Measurements from ENCODE around the gene IL1R1. TPM values are rescaled to one million over a fixed set of nuclear protein-coding genes. Genes with fewer than 3 reads are reported as not detected.

Gene IL1R1
- total RNA-seq, 1 donor from 2014 or later: 8.7 TPM

- Histone ChIP-seq H3K27me3 (ENCODE audit: control insufficient read depth, insufficient read depth, low read length) (no peaks in the 10 kb centered on the region), H3K36me3 (ENCODE audit: control insufficient read depth, insufficient read depth, low read length) (no peaks in the 10 kb centered on the region), H3K4me3 (ENCODE audit: low read depth, low read length) (no peak overlapping the region)
- TF ChIP-seq CTCF (IDR thresholded peaks at IDR 0.05; ENCODE audit: insufficient read depth, low read length, poor library complexity, severe bottlenecking): no peak
- no peak for DNase-seq (ENCODE audit: low read depth)
These were observed 4.2 kb upstream of the IL1R1 start for GRCh38 chr2:102138331-102138730.

GRCh38 chr2:102139851-102140250, 2.7 kb upstream of the IL1R1 start:
- no peak for DNase-seq (ENCODE audit: low read depth)
- no peak overlapping the region for H3K4me3 ChIP-seq (ENCODE audit: low read depth, low read length)
- no peaks in the 10 kb centered on the region for H3K36me3 ChIP-seq (ENCODE audit: control insufficient read depth, insufficient read depth, low read length)
- H3K27me3 ChIP-seq (ENCODE audit: control insufficient read depth, insufficient read depth, low read length): no peaks in the 10 kb centered on the region
- TF ChIP-seq CTCF (IDR thresholded peaks at IDR 0.05; ENCODE audit: insufficient read depth, low read length, poor library complexity, severe bottlenecking): no peak

- Histone ChIP-seq H3K4me3 (ENCODE audit: low read depth, low read length) (no peak overlapping the region), H3K27me3 (ENCODE audit: control insufficient read depth, insufficient read depth, low read length) (no peaks in the 10 kb centered on the region), H3K36me3 (ENCODE audit: control insufficient read depth, insufficient read depth, low read length) (peaks cover 1% of the 10 kb centered on the region)
- TF ChIP-seq CTCF (IDR thresholded peaks at IDR 0.05; ENCODE audit: insufficient read depth, low read length, poor library complexity, severe bottlenecking): no peak
- no peak for DNase-seq (ENCODE audit: low read depth)
These were observed 2.2 kb upstream of the IL1R1 start for GRCh38 chr2:102140377-102140776.

GRCh38 chr2:102141011-102141943, 1.3 kb upstream of the IL1R1 start:
- Histone ChIP-seq H3K36me3 (ENCODE audit: control insufficient read depth, insufficient read depth, low read length) (peaks cover 4% of the 10 kb centered on the region), H3K4me3 (ENCODE audit: low read depth, low read length) (peak overlapping the region; percentile 59), H3K27me3 (ENCODE audit: control insufficient read depth, insufficient read depth, low read length) (no peaks in the 10 kb centered on the region)
- TF ChIP-seq CTCF (IDR thresholded peaks at IDR 0.05; ENCODE audit: insufficient read depth, low read length, poor library complexity, severe bottlenecking): no peak
- DNase-seq (ENCODE audit: low read depth): no peak

GRCh38 chr2:102142829-102143449, 393 bp downstream of the IL1R1 start:
- no peak for TF ChIP-seq CTCF (IDR thresholded peaks at IDR 0.05; ENCODE audit: insufficient read depth, low read length, poor library complexity, severe bottlenecking)
- Histone ChIP-seq H3K36me3 (ENCODE audit: control insufficient read depth, insufficient read depth, low read length) (peaks cover 6% of the 10 kb centered on the region), H3K4me3 (ENCODE audit: low read depth, low read length) (peak overlapping the region; percentile 59), H3K27me3 (ENCODE audit: control insufficient read depth, insufficient read depth, low read length) (no peaks in the 10 kb centered on the region)
- DNase-seq (ENCODE audit: low read depth): no peak

All from kidney epithelial cell (primary cell).